Measurements from ENCODE around the gene CCNY. TPM values are rescaled to one million over a fixed set of nuclear protein-coding genes. Genes with fewer than 3 reads are reported as not detected.

The CCNY gene
- total RNA-seq, 1 experiment from 2014 or later, result 51.9 TPM

- no peak for ATAC-seq
- intact Hi-C loops (cut with micrococcal nuclease; ENCODE audit: unreplicated experiment) (no loop called here), in situ Hi-C loops (cut with HindIII; ENCODE audit: low pct_unique_long_range_greater_than_20kb, low sequenced_read_pairs) (no loop called here)
- Histone ChIP-seq H3K9me3 (ENCODE audit: control insufficient read depth, insufficient read depth, low read depth, low read length) (no peaks in the 10 kb centered on the region), H3K4me3 (ENCODE audit: low read depth in 2 of 2, low read length in 2 of 2) (no peak overlapping the region), H3K27ac (ENCODE audit: low read length) (no peak overlapping the region), H3K4me1 (ENCODE audit: control insufficient read depth, insufficient read depth, low read length) (peaks cover 2% of the 10 kb centered on the region; the same call in 1 of the 2 replicates), H3K27me3 (ENCODE audit: control insufficient read depth, insufficient read depth, low read length) (no peaks in the 10 kb centered on the region), H3K36me3 (ENCODE audit: control insufficient read depth, insufficient read depth, low read length) (no peaks in the 10 kb centered on the region)
- CTCF ChIA-PET, result no interaction called here
- DNase-seq (ENCODE audit: low read depth, low spot score), result no peak
- POLR2A ChIA-PET, result no interaction called here
- no peak for TF ChIP-seq SIN3A (IDR thresholded peaks at IDR 0.05; ENCODE audit: borderline replicate concordance, insufficient read depth, low read depth, low read length)
- TF ChIP-seq CTCF (IDR thresholded peaks at IDR 0.05), result no peak
- no peak for TF ChIP-seq POLR2AphosphoS5 (IDR thresholded peaks at IDR 0.05; ENCODE audit: low read depth, low read length)
- no peak for TF ChIP-seq TCF7L2 (IDR thresholded peaks at IDR 0.05; ENCODE audit: low read depth, low read length)
- no peak for TF ChIP-seq REST (IDR thresholded peaks at IDR 0.05; ENCODE audit: insufficient read depth in 1 of 2, low read depth in 2 of 2, low read length in 1 of 2)
- BruUV-seq (replicated peaks), result no TSS peak
These were observed 20.4 kb downstream of the CCNY start for GRCh38 chr10:35356725-35357092.

- H3K27ac ChIP-seq (ENCODE audit: low read length), result no peak overlapping the region
- ChIA-PET CTCF (no interaction called here), POLR2A (interaction anchor here (0.7 kb wide), 1 partner anchor 56 kb away, joined by 4 read pairs; no protein-coding TSS in a partner anchor)
- H3K36me3 ChIP-seq (ENCODE audit: control insufficient read depth, insufficient read depth, low read length), result no peaks in the 10 kb centered on the region
- no peak for DNase-seq (ENCODE audit: low read depth, low spot score)
- H3K9me3 ChIP-seq (ENCODE audit: control insufficient read depth, insufficient read depth, low read depth, low read length), result no peaks in the 10 kb centered on the region
- H3K27me3 ChIP-seq (ENCODE audit: control insufficient read depth, insufficient read depth, low read length), result no peaks in the 10 kb centered on the region
- intact Hi-C loops (cut with micrococcal nuclease; ENCODE audit: unreplicated experiment) (no loop called here), in situ Hi-C loops (cut with HindIII; ENCODE audit: low pct_unique_long_range_greater_than_20kb, low sequenced_read_pairs) (no loop called here)
- H3K4me1 ChIP-seq (ENCODE audit: control insufficient read depth, insufficient read depth, low read length), result peaks cover 2% of the 10 kb centered on the region
- BruUV-seq (replicated peaks), result no TSS peak
- ATAC-seq, result no peak
- TF ChIP-seq REST (IDR thresholded peaks at IDR 0.05; ENCODE audit: insufficient read depth in 1 of 2, low read depth in 2 of 2, low read length in 1 of 2), result no peak
- no peak overlapping the region for H3K4me3 ChIP-seq (ENCODE audit: low read depth in 2 of 2, low read length in 2 of 2)
These were observed 22.7 kb downstream of the CCNY start for GRCh38 chr10:35359056-35359455.

Data from Panc1 (cell line).